ENCODE results near the gene G6PC1.
"Not testable (repeated sequence)": the region's sequence is repeated elsewhere in the genome, so short reads cannot be mapped to it uniquely, and the experiment has no call there.

Gene G6PC1

DNA sequence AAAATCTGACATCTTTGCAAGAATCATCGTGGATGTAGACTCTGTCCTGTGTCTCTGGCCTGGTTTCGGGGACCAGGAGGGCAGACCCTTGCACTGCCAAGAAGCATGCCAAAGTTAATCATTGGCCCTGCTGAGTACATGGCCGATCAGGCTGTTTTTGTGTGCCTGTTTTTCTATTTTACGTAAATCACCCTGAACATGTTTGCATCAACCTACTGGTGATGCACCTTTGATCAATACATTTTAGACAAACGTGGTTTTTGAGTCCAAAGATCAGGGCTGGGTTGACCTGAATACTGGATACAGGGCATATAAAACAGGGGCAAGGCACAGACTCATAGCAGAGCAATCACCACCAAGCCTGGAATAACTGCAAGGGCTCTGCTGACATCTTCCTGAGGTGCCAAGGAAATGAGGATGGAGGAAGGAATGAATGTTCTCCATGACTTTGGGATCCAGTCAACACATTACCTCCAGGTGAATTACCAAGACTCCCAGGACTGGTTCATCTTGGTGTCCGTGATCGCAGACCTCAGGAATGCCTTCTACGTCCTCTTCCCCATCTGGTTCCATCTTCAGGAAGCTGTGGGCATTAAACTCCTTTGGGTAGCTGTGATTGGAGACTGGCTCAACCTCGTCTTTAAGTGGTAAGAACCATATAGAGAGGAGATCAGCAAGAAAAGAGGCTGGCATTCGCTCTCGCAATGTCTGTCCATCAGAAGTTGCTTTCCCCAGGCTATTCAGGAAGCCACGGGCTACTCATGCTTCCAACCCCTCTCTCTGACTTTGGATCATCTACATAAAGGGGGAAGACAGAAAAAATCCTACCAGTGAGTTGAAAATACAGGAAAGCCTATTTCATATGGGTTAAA lies at the start of gene G6PC1:
Gene G6PC1 (plus strand): TSS at position 340 of the 872 bp plus-strand sequence. CDS start 78 bp downstream, at position 418.
- no peak for ATAC-seq

GRCh38 chr17:42850954-42851353 lies 49.6 kb upstream of the G6PC1 start, which contains the start of gene AOC3:
TSS of gene AOC3 (plus strand) at chr17:42851199. CDS start at chr17:42851344, 145 bp downstream.
- ATAC-seq (no peak), DNase-seq (no peak)

More for the DNA sequence above, at the start of gene G6PC1:
- DNase-seq = no peak

DNA sequence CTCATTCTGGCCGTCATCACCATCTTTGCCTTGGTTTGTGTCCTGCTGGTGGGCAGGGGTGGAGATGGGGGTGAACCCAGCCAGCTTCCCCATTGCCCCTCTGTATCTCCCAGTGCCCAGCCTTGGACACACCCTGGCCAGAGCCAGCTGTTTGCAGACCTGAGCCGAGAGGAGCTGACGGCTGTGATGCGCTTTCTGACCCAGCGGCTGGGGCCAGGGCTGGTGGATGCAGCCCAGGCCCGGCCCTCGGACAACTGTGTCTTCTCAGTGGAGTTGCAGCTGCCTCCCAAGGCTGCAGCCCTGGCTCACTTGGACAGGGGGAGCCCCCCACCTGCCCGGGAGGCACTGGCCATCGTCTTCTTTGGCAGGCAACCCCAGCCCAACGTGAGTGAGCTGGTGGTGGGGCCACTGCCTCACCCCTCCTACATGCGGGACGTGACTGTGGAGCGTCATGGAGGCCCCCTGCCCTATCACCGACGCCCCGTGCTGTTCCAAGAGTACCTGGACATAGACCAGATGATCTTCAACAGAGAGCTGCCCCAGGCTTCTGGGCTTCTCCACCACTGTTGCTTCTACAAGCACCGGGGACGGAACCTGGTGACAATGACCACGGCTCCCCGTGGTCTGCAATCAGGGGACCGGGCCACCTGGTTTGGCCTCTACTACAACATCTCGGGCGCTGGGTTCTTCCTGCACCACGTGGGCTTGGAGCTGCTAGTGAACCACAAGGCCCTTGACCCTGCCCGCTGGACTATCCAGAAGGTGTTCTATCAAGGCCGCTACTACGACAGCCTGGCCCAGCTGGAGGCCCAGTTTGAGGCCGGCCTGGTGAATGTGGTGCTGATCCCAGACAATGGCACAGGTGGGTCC lies 49.0 kb upstream of the G6PC1 start:
- not testable (repeated sequence) for DNase-seq, ATAC-seq

- DNase-seq = no peak
- no peak for ATAC-seq
Observed at GRCh38 chr17:42852351-42852750, 48.2 kb upstream of the G6PC1 start.

GRCh38 chr17:42853004-42853403 lies 47.6 kb upstream of the G6PC1 start:
- DNase-seq = no peak
- ATAC-seq = no peak

DNA sequence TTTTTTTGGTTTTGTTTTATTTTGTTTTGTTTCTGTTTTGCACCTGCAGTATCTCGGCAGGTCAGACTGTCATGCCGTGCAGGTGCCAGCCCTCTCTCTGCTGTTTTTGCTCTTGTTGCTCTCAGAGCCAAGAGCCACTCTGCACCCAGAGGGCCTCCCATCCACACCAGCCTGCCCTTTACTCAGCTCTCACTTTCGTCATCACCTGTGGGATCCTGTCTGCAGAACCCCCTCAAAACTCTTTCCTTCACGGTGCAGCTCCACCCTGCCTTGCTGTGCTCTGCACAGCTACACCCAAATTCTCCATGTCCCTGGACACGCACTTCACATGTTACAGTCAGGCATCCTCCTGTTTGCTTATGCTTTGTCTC lies 47.0 kb upstream of the G6PC1 start:
- DNase-seq = no peak
- no peak for ATAC-seq

DNA sequence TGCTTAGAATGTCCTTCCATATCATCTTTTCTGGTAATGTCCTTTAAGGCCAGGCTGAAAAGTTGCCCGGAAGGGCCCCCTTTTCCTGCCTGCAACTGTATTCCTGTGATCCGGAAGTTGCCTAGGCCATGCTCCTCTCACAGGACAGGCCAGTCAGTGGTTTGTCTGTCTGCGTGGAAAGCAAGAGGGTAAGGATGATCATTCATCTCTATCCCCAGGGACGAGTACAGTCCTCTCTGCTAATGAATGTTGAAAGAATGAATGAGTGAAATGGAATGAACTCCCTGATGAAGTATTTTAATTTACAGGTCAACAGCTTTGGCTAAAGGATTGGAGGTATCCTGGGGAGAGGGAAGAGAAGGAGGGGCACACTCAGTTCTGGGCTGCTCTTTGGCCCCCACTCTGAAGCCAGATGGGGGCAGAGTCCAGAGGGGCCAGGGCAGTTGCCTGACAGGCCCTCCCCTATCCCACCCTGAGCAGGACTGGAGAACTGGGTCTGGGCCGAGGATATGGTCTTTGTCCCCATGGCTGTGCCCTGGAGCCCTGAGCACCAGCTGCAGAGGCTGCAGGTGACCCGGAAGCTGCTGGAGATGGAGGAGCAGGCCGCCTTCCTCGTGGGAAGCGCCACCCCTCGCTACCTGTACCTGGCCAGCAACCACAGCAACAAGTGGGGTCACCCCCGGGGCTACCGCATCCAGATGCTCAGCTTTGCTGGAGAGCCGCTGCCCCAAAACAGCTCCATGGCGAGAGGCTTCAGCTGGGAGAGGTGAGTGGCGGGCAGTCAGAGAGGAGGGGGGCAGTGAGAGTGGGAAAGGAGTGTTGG lies 46.4 kb upstream of the G6PC1 start:
- ATAC-seq (no peak), DNase-seq (no peak)

GRCh38 chr17:42855048-42855596 lies 45.5 kb upstream of the G6PC1 start:
- no peak for ATAC-seq
- no peak for DNase-seq

- DNase-seq, ATAC-seq: not testable (repeated sequence)
Observed at GRCh38 chr17:42856093-42856492, 44.5 kb upstream of the G6PC1 start.

DNA sequence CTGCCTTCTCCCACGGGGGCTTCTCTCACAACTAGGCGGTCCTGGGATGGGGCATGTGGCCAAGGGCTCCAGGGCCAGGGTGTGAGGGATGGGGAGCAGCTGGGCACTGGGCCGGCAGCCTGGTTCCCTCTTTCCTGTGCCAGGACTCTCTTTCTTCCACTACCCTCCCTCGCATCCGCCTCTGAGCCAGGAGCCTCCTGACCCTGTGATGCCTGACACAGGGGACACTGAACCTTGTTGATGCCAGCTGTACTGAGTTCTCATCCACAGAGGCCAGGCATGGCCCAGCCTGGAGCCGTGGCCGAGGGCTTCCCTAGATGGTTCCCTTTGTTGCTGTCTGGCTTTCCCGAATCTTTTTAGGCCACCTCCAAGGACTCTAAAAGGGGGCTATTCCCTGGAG lies 44.1 kb upstream of the G6PC1 start:
- DNase-seq, ATAC-seq: not testable (repeated sequence)

- no peak for DNase-seq
Observed at GRCh38 chr17:42857389-42857788, 43.2 kb upstream of the G6PC1 start.

DNA sequence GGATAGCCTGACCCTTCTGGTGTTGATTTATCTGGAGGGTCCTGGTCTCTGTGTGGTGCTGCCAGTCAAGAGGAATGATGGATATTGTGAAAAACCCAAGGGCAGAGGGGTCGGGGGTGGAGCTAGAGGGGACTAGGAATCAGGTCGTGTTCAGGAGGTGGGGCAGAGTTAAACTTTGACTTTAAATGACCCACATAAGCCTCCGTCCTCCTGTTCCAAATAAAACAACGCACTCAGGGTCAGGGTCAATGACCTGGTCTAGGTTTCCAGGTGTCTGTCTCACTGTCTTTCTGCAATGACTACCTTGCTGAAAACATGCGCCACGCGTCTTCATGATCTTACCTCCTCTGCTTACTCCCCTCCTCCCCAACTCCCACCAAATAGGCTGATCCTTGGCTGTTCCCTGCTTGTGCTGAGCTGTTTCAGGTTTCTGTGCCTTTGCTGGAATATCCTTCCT lies 34.9 kb upstream of the G6PC1 start:
- ATAC-seq = no peak
- no peak for DNase-seq

More at GRCh38 chr17:42857389-42857788, 43.2 kb upstream of the G6PC1 start:
- ATAC-seq = no peak

DNA sequence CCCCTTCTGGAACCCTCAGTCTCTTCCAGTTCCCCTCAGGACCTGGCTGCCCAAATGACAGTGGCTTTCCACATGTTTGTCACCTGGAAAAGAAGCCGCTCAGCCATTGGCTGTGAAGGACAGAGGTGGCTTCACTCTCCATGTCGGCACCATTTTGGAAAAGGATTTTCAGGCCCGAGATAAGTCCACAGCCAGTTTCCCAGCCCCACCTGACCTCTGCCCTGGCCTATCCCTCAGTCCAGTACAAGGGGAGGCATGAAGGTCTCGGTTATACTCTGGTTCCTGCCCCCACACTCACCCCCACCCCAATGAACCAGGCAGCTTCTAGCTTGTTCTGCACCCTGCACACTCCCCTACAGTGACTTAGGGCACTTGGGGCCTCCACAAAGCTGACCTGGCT lies 34.4 kb upstream of the G6PC1 start:
- no peak for DNase-seq
- no peak for ATAC-seq

DNA sequence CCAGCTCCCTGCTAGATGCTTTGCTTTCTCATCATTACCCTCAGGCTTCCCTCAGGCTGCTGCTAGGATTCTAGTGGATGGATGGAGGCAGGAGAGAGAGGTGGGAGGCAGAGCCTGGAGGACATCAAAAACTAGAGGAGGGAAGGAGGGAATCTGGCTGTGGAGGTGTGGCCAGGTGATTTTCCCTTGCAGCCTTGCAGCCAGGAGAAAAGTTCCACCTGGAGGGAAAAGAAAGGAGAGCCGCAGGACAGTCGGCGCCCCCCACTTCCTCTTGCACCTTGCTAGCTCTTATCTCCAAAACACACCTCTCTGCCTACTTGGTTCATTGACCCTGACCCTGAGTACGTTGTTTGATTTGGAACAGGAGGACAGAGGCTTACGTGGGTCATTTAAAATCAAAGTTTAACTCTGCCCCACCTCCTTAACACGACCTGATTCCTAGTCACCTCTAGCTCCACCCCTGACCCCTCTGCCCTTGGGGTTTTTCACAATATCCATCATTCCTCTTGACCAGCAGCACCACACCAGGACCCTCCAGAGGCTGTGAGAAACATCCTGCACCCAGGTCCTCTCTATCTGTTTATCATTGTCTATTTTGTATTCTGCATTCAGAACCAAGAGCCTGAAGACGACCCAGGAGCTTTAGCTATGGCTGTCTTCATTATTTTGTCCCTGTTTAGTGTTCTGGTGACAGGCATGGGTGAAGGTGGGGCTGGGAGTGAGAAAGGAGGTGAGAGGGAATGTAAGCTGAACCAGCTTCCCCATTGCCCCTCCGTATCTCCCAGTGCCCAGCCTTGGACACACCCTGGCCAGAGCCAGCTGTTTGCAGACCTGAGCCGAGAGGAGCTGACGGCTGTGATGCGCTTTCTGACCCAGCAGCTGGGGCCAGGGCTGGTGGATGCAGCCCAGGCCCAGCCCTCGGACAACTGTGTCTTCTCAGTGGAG lies 33.7 kb upstream of the G6PC1 start:
- ATAC-seq (no peak), DNase-seq (no peak)

GRCh38 chr17:42867694-42868261 lies 32.8 kb upstream of the G6PC1 start:
- not testable (repeated sequence) for ATAC-seq, DNase-seq

DNA sequence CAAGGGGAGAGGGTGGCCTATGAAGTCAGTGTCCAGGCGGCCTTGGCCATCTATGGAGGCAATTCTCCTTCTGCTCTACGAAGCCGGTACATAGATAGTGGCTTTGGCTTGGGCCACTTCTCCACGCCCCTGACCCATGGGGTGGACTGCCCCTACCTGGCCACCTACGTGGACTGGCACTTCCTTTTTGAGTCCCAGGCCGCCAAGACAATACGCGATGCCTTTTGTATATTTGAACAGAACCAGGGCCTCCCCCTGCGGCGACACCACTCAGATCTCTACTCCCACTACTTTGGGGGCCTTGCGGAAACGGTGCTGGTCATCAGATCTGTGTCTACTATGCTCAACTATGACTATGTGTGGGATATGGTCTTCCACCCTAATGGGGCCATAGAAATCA lies 32.3 kb upstream of the G6PC1 start:
- no peak for DNase-seq
- no peak for ATAC-seq

DNA sequence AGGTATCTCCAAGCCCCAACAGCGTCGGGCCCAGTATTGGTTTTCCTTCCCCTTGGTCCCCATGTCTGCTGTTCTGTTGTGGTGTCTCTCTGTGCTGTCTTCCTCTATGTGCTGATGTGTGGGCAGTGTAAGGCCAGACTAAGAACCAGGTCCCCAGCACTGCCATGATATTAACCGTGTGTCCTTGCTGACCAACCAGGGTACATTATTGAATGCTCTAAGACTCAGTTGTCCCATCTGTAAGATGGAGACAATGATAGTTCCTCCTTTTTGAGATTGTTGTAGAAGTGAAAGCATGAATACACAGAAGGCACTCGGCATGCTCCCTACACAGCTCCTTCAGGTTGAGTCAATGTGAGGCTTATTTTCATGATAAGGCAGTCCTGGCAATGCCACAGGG lies 29.0 kb upstream of the G6PC1 start:
- ATAC-seq = no peak

GRCh38 chr17:42872251-42872965 lies 28.2 kb upstream of the G6PC1 start:
- no peak for ATAC-seq
- no peak for DNase-seq

More for the DNA sequence above, 29.0 kb upstream of the G6PC1 start:
- DNase-seq = no peak

DNA sequence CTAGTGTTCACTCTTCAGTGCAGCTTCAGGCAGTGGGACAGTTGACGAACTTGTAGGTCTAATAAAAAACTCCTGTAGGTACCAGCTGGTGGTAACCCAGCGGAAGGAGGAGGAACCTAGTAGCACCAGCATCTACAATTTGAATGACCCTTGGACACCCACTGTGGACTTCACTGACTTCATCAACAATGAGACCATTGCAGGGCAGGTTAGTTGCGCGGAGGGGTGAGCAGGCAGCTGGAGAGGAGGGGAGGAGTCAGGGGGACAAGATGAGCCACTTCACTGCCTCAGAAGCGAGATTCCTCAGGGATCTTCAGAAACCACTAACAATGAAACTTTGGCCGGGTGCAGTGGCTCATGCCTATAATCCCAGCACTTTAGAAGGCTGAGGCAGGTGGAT lies 27.3 kb upstream of the G6PC1 start:
- ATAC-seq = no peak
- no peak for DNase-seq
